ENCODE measurements around the gene PEX7.

PEX7 gene

DNA sequence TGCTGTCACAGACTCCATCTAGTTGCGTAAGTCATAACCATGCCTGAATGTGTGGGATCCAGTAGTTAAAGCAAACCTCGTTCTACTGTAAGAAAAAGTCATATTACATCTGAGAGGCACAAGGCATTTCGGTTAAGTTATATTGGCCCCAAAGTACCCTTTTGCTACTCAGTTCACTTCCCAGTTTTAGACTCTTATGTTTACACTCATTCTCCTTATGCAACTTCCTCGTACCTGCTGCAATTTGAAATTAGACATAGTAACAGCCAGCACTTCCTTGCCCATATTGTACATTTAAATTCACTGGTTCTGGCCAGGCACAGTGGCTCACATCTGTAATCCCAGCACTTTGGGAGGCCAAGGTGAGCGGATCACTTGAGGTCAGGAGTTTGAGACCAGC, 37.0 kb downstream of the PEX7 start:
- no peak overlapping the region for H3K27ac ChIP-seq
- H3K36me3 ChIP-seq (ENCODE audit: insufficient read depth): no peaks in the 10 kb centered on the region
- TF ChIP-seq, protein P1, sequence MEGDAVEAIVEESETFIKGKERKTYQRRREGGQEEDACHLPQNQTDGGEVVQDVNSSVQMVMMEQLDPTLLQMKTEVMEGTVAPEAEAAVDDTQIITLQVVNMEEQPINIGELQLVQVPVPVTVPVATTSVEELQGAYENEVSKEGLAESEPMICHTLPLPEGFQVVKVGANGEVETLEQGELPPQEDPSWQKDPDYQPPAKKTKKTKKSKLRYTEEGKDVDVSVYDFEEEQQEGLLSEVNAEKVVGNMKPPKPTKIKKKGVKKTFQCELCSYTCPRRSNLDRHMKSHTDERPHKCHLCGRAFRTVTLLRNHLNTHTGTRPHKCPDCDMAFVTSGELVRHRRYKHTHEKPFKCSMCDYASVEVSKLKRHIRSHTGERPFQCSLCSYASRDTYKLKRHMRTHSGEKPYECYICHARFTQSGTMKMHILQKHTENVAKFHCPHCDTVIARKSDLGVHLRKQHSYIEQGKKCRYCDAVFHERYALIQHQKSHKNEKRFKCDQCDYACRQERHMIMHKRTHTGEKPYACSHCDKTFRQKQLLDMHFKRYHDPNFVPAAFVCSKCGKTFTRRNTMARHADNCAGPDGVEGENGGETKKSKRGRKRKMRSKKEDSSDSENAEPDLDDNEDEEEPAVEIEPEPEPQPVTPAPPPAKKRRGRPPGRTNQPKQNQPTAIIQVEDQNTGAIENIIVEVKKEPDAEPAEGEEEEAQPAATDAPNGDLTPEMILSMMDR (conservative IDR thresholded peaks at IDR 0.05; ENCODE audit: low read depth, low read length): no peak
- no peaks in the 10 kb centered on the region for H3K27me3 ChIP-seq (ENCODE audit: insufficient read depth, low read depth)
- H3K4me2 ChIP-seq: no peak overlapping the region
- H3K79me2 ChIP-seq (ENCODE audit: insufficient read depth, low read depth): no peaks in the 10 kb centered on the region
- H4K20me1 ChIP-seq (ENCODE audit: insufficient read depth): no peaks in the 10 kb centered on the region
- no peak overlapping the region for H2AFZ ChIP-seq (ENCODE audit: low read depth)
- no peaks in the 10 kb centered on the region for H3K4me1 ChIP-seq (ENCODE audit: low read depth, poor library complexity, severe bottlenecking)
- no peak overlapping the region for H3K4me3 ChIP-seq (IDR thresholded peaks at IDR 0.05; ENCODE audit: insufficient read depth, low read depth, low read length)
- H3K9ac ChIP-seq: no peak overlapping the region

DNA sequence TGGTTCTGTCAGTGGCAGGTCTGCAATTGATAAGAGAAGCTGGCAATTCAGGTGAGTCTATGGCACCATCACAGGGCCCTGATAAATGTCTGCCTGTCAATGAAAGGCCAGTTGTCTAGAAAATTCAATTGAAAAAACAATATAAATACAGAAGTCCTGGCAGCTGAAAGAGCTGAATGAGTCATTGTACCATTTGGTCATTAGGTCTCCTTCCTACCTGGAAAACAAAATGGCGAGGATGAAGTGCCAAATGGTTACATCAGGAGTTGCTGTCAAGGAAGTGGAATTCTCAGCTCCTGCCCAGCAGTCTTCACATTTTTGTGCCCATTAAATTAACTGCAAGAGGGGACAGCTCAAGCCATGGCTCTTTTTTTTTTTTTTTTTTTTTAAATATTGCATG, 37.7 kb downstream of the PEX7 start:
- H3K27me3 ChIP-seq (ENCODE audit: insufficient read depth, low read depth): no peaks in the 10 kb centered on the region
- no peaks in the 10 kb centered on the region for H3K4me1 ChIP-seq (ENCODE audit: low read depth, poor library complexity, severe bottlenecking)
- no peaks in the 10 kb centered on the region for H3K79me2 ChIP-seq (ENCODE audit: insufficient read depth, low read depth)
- H3K36me3 ChIP-seq (ENCODE audit: insufficient read depth): no peaks in the 10 kb centered on the region
- H3K4me2 ChIP-seq: no peak overlapping the region
- H3K27ac ChIP-seq: no peak overlapping the region
- no peak overlapping the region for H2AFZ ChIP-seq (ENCODE audit: low read depth)
- H3K9ac ChIP-seq: no peak overlapping the region
- no peaks in the 10 kb centered on the region for H4K20me1 ChIP-seq (ENCODE audit: insufficient read depth)
- no peak overlapping the region for H3K4me3 ChIP-seq (IDR thresholded peaks at IDR 0.05; ENCODE audit: insufficient read depth, low read depth, low read length)
- TF ChIP-seq, protein P1 (conservative IDR thresholded peaks at IDR 0.05; ENCODE audit: low read depth, low read length): no peak

DNA sequence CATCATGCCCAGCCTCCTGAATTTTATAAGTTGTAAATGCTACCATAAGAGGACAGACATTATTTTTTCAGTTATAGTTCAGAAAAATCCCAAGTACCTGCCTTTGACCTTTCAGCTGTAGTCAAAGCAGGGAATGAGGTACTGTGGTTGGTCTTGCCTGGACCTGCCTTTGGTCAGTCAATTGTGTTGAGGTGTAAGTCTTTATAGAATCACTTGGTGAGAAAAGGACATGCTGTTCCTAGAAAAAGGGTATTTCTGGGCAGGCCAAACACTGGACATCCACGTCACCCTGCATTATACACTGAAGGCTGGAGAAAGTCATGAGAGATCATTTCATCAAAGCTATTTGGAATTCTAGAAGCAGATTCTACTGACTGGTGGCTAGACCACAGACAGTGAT, 40.3 kb downstream of the PEX7 start:
- no peaks in the 10 kb centered on the region for H3K4me1 ChIP-seq (ENCODE audit: low read depth, poor library complexity, severe bottlenecking)
- no peaks in the 10 kb centered on the region for H4K20me1 ChIP-seq (ENCODE audit: insufficient read depth)
- H3K4me2 ChIP-seq: no peak overlapping the region
- H3K4me3 ChIP-seq (IDR thresholded peaks at IDR 0.05; ENCODE audit: insufficient read depth, low read depth, low read length): no peak overlapping the region
- no peaks in the 10 kb centered on the region for H3K27me3 ChIP-seq (ENCODE audit: insufficient read depth, low read depth)
- H3K79me2 ChIP-seq (ENCODE audit: insufficient read depth, low read depth): no peaks in the 10 kb centered on the region
- H3K9ac ChIP-seq: no peak overlapping the region
- TF ChIP-seq, protein P1 (conservative IDR thresholded peaks at IDR 0.05; ENCODE audit: low read depth, low read length): no peak
- no peak overlapping the region for H2AFZ ChIP-seq (ENCODE audit: low read depth)
- no peak overlapping the region for H3K27ac ChIP-seq
- H3K36me3 ChIP-seq (ENCODE audit: insufficient read depth): no peaks in the 10 kb centered on the region

DNA sequence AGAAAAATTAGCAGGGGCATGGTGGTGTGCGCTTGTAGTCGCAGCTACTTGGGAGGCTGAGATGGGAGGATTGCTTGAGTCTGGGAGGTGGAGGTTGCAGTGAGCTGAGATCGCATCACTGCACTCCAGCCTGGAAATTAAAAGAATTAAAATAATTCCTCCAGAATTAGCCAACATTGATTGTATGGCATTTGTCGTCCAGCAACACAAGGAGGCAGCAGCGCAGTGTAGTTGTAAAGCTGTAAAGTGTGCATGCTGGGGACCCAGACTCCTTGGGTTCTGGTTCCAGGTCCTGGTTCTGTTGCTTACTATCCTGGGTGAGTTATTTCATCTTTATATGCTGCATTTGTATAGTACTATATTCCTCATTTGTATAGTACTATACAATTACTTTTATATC, 41.4 kb downstream of the PEX7 start:
- Histone ChIP-seq H3K79me2 (ENCODE audit: insufficient read depth, low read depth) (no peaks in the 10 kb centered on the region), H3K4me2 (no peak overlapping the region), H3K4me1 (ENCODE audit: low read depth, poor library complexity, severe bottlenecking) (no peaks in the 10 kb centered on the region), H4K20me1 (ENCODE audit: insufficient read depth) (no peaks in the 10 kb centered on the region), H3K4me3 (IDR thresholded peaks at IDR 0.05; ENCODE audit: insufficient read depth, low read depth, low read length) (no peak overlapping the region), H3K27ac (no peak overlapping the region), H2AFZ (ENCODE audit: low read depth) (no peak overlapping the region), H3K9ac (no peak overlapping the region), H3K27me3 (ENCODE audit: insufficient read depth, low read depth) (no peaks in the 10 kb centered on the region), H3K36me3 (ENCODE audit: insufficient read depth) (no peaks in the 10 kb centered on the region)
- TF ChIP-seq, protein P1 (conservative IDR thresholded peaks at IDR 0.05; ENCODE audit: low read depth, low read length): no peak

DNA sequence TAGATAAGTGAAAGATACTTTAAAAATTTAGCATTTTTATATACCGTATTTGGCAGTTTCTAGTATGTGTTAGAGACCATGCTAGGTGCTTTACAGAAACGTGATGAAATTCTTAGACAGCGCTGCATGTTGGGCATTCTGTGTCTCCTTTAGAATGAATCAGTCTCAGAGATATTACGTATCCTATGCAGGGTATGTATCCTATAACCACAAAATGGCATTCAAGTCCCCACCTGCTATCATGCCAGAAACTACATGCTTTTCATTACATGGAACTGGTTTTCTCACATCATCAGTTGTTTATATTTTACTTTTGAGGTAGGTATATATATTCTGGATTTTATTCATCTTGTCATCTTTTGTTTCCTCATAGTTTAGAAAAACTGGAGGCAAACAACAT, 42.3 kb downstream of the PEX7 start:
- H3K79me2 ChIP-seq (ENCODE audit: insufficient read depth, low read depth): no peaks in the 10 kb centered on the region
- no peaks in the 10 kb centered on the region for H3K36me3 ChIP-seq (ENCODE audit: insufficient read depth)
- H2AFZ ChIP-seq (ENCODE audit: low read depth): no peak overlapping the region
- H3K4me1 ChIP-seq (ENCODE audit: low read depth, poor library complexity, severe bottlenecking): no peaks in the 10 kb centered on the region
- H3K27me3 ChIP-seq (ENCODE audit: insufficient read depth, low read depth): no peaks in the 10 kb centered on the region
- no peak overlapping the region for H3K4me3 ChIP-seq (IDR thresholded peaks at IDR 0.05; ENCODE audit: insufficient read depth, low read depth, low read length)
- no peak overlapping the region for H3K9ac ChIP-seq
- H4K20me1 ChIP-seq (ENCODE audit: insufficient read depth): no peaks in the 10 kb centered on the region
- H3K27ac ChIP-seq: no peak overlapping the region
- H3K4me2 ChIP-seq: no peak overlapping the region
- TF ChIP-seq, protein P1 (conservative IDR thresholded peaks at IDR 0.05; ENCODE audit: low read depth, low read length): no peak
